HCT116 (cell line): Measurements from ENCODE around the gene ZNF516. TPM values are rescaled to one million over a fixed set of nuclear protein-coding genes. Genes with fewer than 3 reads are reported as not detected.

Experiments
- ATAC-seq: fragments of 200-7000 bp; cut with Tn5 transposase; 2 replicates; pipeline ENCODE4 v1.9.1; 2020; ENCODE audit warnings: mild to moderate bottlenecking, moderate library complexity
- BruUV-seq: library from RNA; stranded (reverse); fragments of 400-500 nt; replicated peaks from 2 replicates; lab custom pipeline; 2021; lab: Mats Ljungman, UMichigan
- CTCF ChIA-PET: fragments of 300-600 bp; sonication (Branson Sonifier 250); formaldehyde crosslinking; loops from one replicate; lab custom pipeline; 2021; ENCODE audit warnings: antibody characterized with exemption; lab: Charles Lee
- POLR2A ChIA-PET: fragments of 300-600, 350-600 bp; sonication (Branson Sonifier 250); formaldehyde crosslinking; loops from one replicate; lab custom pipeline; 2021; ENCODE audit warnings: antibody characterized with exemption; lab: Charles Lee
- RAD21 ChIA-PET, 2 experiments: fragments of 300-600 bp; sonication (Branson Sonifier 250); formaldehyde crosslinking; loops; one replicate each; lab custom pipeline; 2023; ENCODE audit warnings: low total read pairs in 2 of 2; ENCODE audit not compliant: uncharacterized antibody in 2 of 2, unreplicated experiment in 2 of 2, low non-redundant PET in 1 of 2; lab: Charles Lee
- DNase-seq: peaks from one replicate; pipeline ENCODE4 v3.0.0-alpha.2; 2010; ENCODE audit warnings: low read depth, low spot score
- H2AFZ ChIP-seq: fragments of 200-600 bp; shearing (Covaris generic), sonication (generic); 2 replicates; pipeline ENCODE4 v1.6.1; 2017; ENCODE audit warnings: low read depth, mixed run types, mixed read lengths, antibody characterized with exemption, low read length; ENCODE audit not compliant: poor library complexity, severe bottlenecking
- H3K27ac ChIP-seq: 2 replicates; pipeline ENCODE4 v1.5.1; 2012; ENCODE audit warnings: low read depth, low read length
- H3K27me3 ChIP-seq: fragments of 200-600 bp; sonication (generic); 2 replicates; pipeline ENCODE4 v1.6.1; 2016; ENCODE audit warnings: mixed run types, low read length, mixed read lengths; ENCODE audit not compliant: insufficient read depth
- H3K36me3 ChIP-seq, 2 experiments: fragments of 200-500 bp in 1 of 2; fragments of 200-600 bp in 1 of 2; sonication (Bioruptor generic) in 1 of 2; sonication (generic) in 1 of 2; 2 replicates each; pipeline versions ENCODE4 v1.5.1 to v1.6.1; 2014 to 2016; ENCODE audit warnings: low read length in 2 of 2, inconsistent platforms in 1 of 2, mixed read lengths in 1 of 2, mixed run types in 1 of 2; ENCODE audit not compliant: insufficient read depth in 2 of 2, control insufficient read depth in 1 of 2
- H3K4me1 ChIP-seq, 2 experiments: fragments of 200-600 bp in 1 of 2; sonication (generic) in 1 of 2; 2 replicates each; pipeline versions ENCODE4 v1.5.1 to v1.6.1; 2012 to 2017; ENCODE audit warnings: low read length in 2 of 2, inconsistent platforms in 1 of 2, mild to moderate bottlenecking in 1 of 2, mixed read lengths in 1 of 2, mixed run types in 1 of 2, moderate library complexity in 1 of 2; ENCODE audit not compliant: insufficient read depth in 2 of 2, control insufficient read depth in 1 of 2
- H3K4me2 ChIP-seq: fragments of 200-600 bp; sonication (generic); 2 replicates; pipeline ENCODE4 v1.6.1; 2017; ENCODE audit warnings: mixed run types, low read length, mixed read lengths
- H3K4me3 ChIP-seq, 2 experiments: fragments of 200-600 bp in 1 of 2; sonication (generic) in 1 of 2; replicated peaks in 1 of 2; 2 replicates each; pipeline ENCODE4 v1.5.1; 2011 to 2016; ENCODE audit warnings: low read length in 2 of 2, control low read depth in 1 of 2, low read depth in 1 of 2, mild to moderate bottlenecking in 1 of 2, mixed read lengths in 1 of 2, mixed run types in 1 of 2
- H3K79me2 ChIP-seq: fragments of 200-600 bp; sonication (generic); 2 replicates; pipeline ENCODE4 v1.6.1; 2017; ENCODE audit warnings: mild to moderate bottlenecking, mixed run types, low read length, moderate library complexity, mixed read lengths; ENCODE audit not compliant: insufficient read depth
- H3K9ac ChIP-seq: fragments of 200-600 bp; sonication (generic); 2 replicates; pipeline ENCODE4 v1.6.1; 2016; ENCODE audit warnings: low read length, mixed read lengths
- H3K9me2 ChIP-seq: fragments of 200-600 bp; sonication (generic), shearing (Covaris generic); 2 replicates; pipeline ENCODE4 v1.6.1; 2017; ENCODE audit warnings: mixed run types, mild to moderate bottlenecking, moderate library complexity; ENCODE audit not compliant: insufficient read depth
- H3K9me3 ChIP-seq, 2 experiments: fragments of 200-500 bp in 1 of 2; fragments of 200-600 bp in 1 of 2; sonication (Bioruptor generic) in 1 of 2; sonication (generic) in 1 of 2; 2 replicates each; pipeline ENCODE4 v1.6.1; 2014 to 2017; ENCODE audit warnings: low read length in 2 of 2, mixed read lengths in 2 of 2, inconsistent platforms in 1 of 2, low read depth in 1 of 2, mild to moderate bottlenecking in 1 of 2, mixed run types in 1 of 2, moderate library complexity in 1 of 2; ENCODE audit not compliant: control insufficient read depth in 1 of 2, insufficient read depth in 1 of 2
- H4K20me1 ChIP-seq: fragments of 200-600 bp; sonication (generic), shearing (Covaris generic); 2 replicates; pipeline ENCODE4 v1.6.1; 2017; ENCODE audit warnings: mixed run types, mild to moderate bottlenecking, moderate library complexity; ENCODE audit not compliant: insufficient read depth
- ATF3 ChIP-seq: IDR thresholded peaks from 2 replicates; pipeline ENCODE4 v1.6.1; 2012
- CBX3 ChIP-seq: IDR thresholded peaks from 2 replicates; pipeline ENCODE4 v1.6.1; 2012; ENCODE audit warnings: low read depth
- CEBPB ChIP-seq: IDR thresholded peaks from 2 replicates; pipeline ENCODE4 v1.6.1; 2012; ENCODE audit warnings: low read depth
- EZH2phosphoT487 ChIP-seq: fragments of 200-600 bp; IDR thresholded peaks from 2 replicates; pipeline ENCODE4 v1.6.1; 2018; ENCODE audit warnings: antibody characterized with exemption, borderline replicate concordance
- FOSL1 ChIP-seq: IDR thresholded peaks from 2 replicates; pipeline ENCODE4 v1.6.1; 2012; ENCODE audit warnings: low read depth
- MAX ChIP-seq: IDR thresholded peaks from 2 replicates; pipeline ENCODE4 v1.6.1; 2012
- RAD21 ChIP-seq: IDR thresholded peaks from 2 replicates; pipeline ENCODE4 v1.6.1; 2012; ENCODE audit warnings: low read depth, mild to moderate bottlenecking
- REST ChIP-seq: IDR thresholded peaks from 2 replicates; pipeline ENCODE4 v1.6.1; 2012; ENCODE audit warnings: low read depth
- SRF ChIP-seq: IDR thresholded peaks from 2 replicates; pipeline ENCODE4 v1.6.1; 2012; ENCODE audit warnings: low read depth
- TCF7L2 ChIP-seq: IDR thresholded peaks from 2 replicates; pipeline ENCODE4 v1.7.0; 2011; ENCODE audit warnings: borderline replicate concordance, inconsistent platforms; ENCODE audit not compliant: insufficient read depth, insufficient read length; ENCODE audit errors: extremely low read depth
- YY1 ChIP-seq: IDR thresholded peaks from 2 replicates; pipeline ENCODE4 v1.6.1; 2011; ENCODE audit warnings: low read length, low read depth, moderate library complexity, mild to moderate bottlenecking; ENCODE audit not compliant: insufficient replicate concordance; ENCODE audit errors: extremely low read depth
- ZFX ChIP-seq: fragments of 450-650 bp; IDR thresholded peaks from 2 replicates; pipeline ENCODE4 v1.6.1; 2017
- ZNF274 ChIP-seq: fragments of 200-500 bp; sonication (Bioruptor generic); IDR thresholded peaks from 2 replicates; pipeline ENCODE4 v1.6.1; 2014; ENCODE audit warnings: mild to moderate bottlenecking, low read depth, low read length, inconsistent platforms
- intact Hi-C: fragments of 100-400 bp; cut with micrococcal nuclease; formaldehyde crosslinking; loops from 2 replicates; pipeline ENCODE4 v1.10.0; 2022
- total RNA-seq: library from RNA; stranded (reverse); gene quantifications from one replicate; pipeline ENCODE4 v1.2.1, GENCODE V29; 2021; ENCODE audit not compliant: unreplicated experiment

ZNF516 gene
- total RNA-seq, 1 experiment from 2014 or later = 32.0 TPM

- no peak for ATAC-seq
- no peaks in the 10 kb centered on the region for H3K9me3 ChIP-seq
- ChIA-PET RAD21 (no interaction called here), POLR2A (no interaction called here), CTCF (no interaction called here)
- H3K79me2 ChIP-seq = no peaks in the 10 kb centered on the region
- intact Hi-C loops = no loop called here
- BruUV-seq = no TSS peak
- no peaks in the 10 kb centered on the region for H3K36me3 ChIP-seq
- no peaks in the 10 kb centered on the region for H4K20me1 ChIP-seq
- no peaks in the 10 kb centered on the region for H3K27me3 ChIP-seq
- no peaks in the 10 kb centered on the region for H3K4me1 ChIP-seq
- no peak overlapping the region for H3K4me2 ChIP-seq
- no peak for DNase-seq
- no peaks in the 10 kb centered on the region for H3K9me2 ChIP-seq
- no peak for TF ChIP-seq SRF
- no peak for TF ChIP-seq CBX3
- TF ChIP-seq TCF7L2 = no peak
- no peak for TF ChIP-seq FOSL1
- TF ChIP-seq EZH2phosphoT487 = no peak
- TF ChIP-seq ATF3 = no peak
- no peak for TF ChIP-seq ZNF274
- TF ChIP-seq, all 23 proteins: peak for 0
- H3K27ac ChIP-seq = no peak overlapping the region
- no peak overlapping the region for H3K9ac ChIP-seq
- no peak overlapping the region for H2AFZ ChIP-seq
- H3K4me3 ChIP-seq = no peak overlapping the region
Observed at GRCh38 chr18:76395609-76396008, 99.4 kb downstream of the ZNF516 start.

- POLR2A ChIA-PET = no interaction called here
- no peak overlapping the region for H3K4me3 ChIP-seq
- CTCF ChIA-PET = no interaction called here
- no peak for TF ChIP-seq ZFX
- no peak for TF ChIP-seq MAX
- no peak for TF ChIP-seq ATF3
- no peak for TF ChIP-seq CEBPB
- no peak for TF ChIP-seq YY1
- TF ChIP-seq FOSL1 = no peak
- no peak for TF ChIP-seq REST
- no peak for TF ChIP-seq RAD21
Observed at GRCh38 chr18:76394780-76395476, 100.1 kb downstream of the ZNF516 start.

More at GRCh38 chr18:76394780-76395476, 100.1 kb downstream of the ZNF516 start:
- no peaks in the 10 kb centered on the region for H3K9me2 ChIP-seq
- no peaks in the 10 kb centered on the region for H4K20me1 ChIP-seq
- no peak overlapping the region for H3K9ac ChIP-seq
- no peaks in the 10 kb centered on the region for H3K9me3 ChIP-seq
- DNase-seq (no peak), ATAC-seq (no peak)
- no peak overlapping the region for H2AFZ ChIP-seq
- no peak overlapping the region for H3K4me2 ChIP-seq
- H3K27ac ChIP-seq = no peak overlapping the region
- H3K27me3 ChIP-seq = no peaks in the 10 kb centered on the region
- no TSS peak for BruUV-seq
- no peaks in the 10 kb centered on the region for H3K36me3 ChIP-seq
- RAD21 ChIA-PET = no interaction called here
- intact Hi-C loops = no loop called here
- H3K4me1 ChIP-seq = no peaks in the 10 kb centered on the region
- no peaks in the 10 kb centered on the region for H3K79me2 ChIP-seq
